Testis (tissue), 2 donors: ENCODE data around the gene JUP.

Source experiments
- POLR2A ChIP-seq: fragments of 450-650 bp; IDR thresholded peaks from one replicate; pipeline ENCODE4 v1.6.1; 2017; ENCODE audit warnings: antibody characterized with exemption, mild to moderate bottlenecking, moderate library complexity
- TF ChIP-seq, protein P1 (sequence below), 3 experiments: fragments of 450-650 bp in 2 of 3; fragments of 200-600 bp in 1 of 3; sonication (generic) in 1 of 3; IDR thresholded peaks; one replicate each; pipeline ENCODE4 v1.5.1; 2016 to 2019; ENCODE audit warnings: antibody characterized with exemption in 3 of 3, mild to moderate bottlenecking in 2 of 3, moderate library complexity in 1 of 3

DNA sequence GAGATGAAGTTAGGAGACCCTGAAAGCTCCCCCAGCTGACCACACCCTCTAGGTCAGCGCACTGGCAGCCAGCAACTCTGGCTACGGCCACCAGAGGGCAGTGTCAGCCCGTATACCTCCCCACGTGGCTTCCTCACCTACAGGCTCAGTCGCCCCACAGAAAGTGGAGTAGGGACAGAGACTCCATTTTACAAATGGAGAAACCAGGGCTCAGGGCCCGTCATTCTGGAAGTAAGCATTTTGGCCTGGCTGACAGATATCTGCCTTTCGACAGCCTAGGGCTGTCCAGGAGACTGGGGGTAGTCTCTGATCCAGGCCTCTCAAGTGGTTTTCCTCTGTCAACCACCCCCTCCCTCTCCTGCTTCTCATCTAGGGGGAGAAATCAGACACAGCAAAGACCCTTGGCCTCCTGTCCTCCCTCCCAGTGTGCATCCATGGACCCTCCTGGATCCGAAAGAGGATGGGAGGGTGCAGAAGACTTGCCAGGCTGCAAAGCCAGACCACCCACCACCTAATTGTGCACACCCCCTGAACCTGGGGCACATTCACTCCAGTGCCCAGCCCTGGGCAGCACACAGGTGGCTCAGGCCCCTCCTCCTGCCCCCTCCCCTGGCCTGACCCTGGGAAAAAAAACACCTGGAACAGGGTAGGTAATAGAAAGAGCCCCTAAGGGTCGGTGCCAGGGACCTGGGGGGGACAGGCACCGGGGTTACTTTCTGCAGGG, 48.3 kb downstream of the JUP start:
- TF ChIP-seq, protein P1, sequence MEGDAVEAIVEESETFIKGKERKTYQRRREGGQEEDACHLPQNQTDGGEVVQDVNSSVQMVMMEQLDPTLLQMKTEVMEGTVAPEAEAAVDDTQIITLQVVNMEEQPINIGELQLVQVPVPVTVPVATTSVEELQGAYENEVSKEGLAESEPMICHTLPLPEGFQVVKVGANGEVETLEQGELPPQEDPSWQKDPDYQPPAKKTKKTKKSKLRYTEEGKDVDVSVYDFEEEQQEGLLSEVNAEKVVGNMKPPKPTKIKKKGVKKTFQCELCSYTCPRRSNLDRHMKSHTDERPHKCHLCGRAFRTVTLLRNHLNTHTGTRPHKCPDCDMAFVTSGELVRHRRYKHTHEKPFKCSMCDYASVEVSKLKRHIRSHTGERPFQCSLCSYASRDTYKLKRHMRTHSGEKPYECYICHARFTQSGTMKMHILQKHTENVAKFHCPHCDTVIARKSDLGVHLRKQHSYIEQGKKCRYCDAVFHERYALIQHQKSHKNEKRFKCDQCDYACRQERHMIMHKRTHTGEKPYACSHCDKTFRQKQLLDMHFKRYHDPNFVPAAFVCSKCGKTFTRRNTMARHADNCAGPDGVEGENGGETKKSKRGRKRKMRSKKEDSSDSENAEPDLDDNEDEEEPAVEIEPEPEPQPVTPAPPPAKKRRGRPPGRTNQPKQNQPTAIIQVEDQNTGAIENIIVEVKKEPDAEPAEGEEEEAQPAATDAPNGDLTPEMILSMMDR (IDR thresholded peaks at IDR 0.05), result peak; percentile 95 to 96 (median 96)
- no peak for TF ChIP-seq POLR2A
